Fibroblast of pulmonary artery (primary cell): ENCODE measurements around the gene TTC34.

ENCODE experiments used
- DNase-seq: peaks from one replicate; pipeline ENCODE4 v3.0.0-alpha.2; 2010; ENCODE audit warnings: low read depth
- H3K4me3 ChIP-seq: replicated peaks from 2 replicates; pipeline ENCODE4 v1.5.1; 2011; ENCODE audit warnings: low read depth, mild to moderate bottlenecking, control low read depth, low read length, moderate library complexity
- CTCF ChIP-seq: IDR thresholded peaks from 2 replicates; pipeline ENCODE4 v1.5.1; 2011; ENCODE audit warnings: mild to moderate bottlenecking, control low read depth, low read length, inconsistent platforms; ENCODE audit errors: missing control alignments

Gene TTC34

DNA sequence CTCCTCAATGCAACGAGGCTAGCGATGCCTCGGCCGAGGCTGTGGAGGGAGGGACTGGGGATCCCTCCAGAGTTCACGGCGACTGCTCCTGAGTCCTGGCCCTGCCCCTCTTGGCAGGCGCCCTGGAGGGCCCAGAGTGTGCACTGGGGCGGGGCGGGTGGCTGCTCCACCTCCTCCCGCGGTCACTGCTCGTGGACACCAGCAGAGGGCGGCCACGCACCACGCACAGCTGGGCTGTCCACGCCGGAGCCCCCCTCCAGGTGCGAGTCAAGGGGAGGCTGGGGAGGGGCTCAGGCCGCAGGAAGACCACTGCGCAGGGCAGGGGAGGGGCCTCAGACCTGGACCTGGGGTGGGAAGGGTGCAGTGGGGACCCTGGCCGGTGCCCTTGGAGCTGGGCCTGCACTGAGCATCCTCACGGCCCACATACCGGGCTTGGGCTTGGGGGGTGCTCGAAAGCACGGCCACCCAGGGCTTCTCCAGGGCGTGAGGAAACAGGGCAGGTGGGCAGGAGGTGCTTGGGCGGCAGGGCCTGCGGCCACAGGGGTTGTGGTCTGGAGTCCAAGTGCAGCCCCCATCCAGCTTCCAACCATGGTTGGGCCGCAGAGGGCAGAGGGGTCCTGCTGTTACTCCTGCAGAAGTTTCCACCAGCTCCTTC lies 20.6 kb upstream of the TTC34 start:
- no peak for DNase-seq
- no peak for TF ChIP-seq CTCF
- H3K4me3 ChIP-seq = no peak overlapping the region

GRCh38 chr1:2821373-2821955 lies 20.0 kb upstream of the TTC34 start:
- no peak overlapping the region for H3K4me3 ChIP-seq
- no peak for TF ChIP-seq CTCF
- DNase-seq = no peak

GRCh38 chr1:2820731-2821372 lies 19.4 kb upstream of the TTC34 start:
- DNase-seq = no peak
- no peak overlapping the region for H3K4me3 ChIP-seq
- no peak for TF ChIP-seq CTCF

DNA sequence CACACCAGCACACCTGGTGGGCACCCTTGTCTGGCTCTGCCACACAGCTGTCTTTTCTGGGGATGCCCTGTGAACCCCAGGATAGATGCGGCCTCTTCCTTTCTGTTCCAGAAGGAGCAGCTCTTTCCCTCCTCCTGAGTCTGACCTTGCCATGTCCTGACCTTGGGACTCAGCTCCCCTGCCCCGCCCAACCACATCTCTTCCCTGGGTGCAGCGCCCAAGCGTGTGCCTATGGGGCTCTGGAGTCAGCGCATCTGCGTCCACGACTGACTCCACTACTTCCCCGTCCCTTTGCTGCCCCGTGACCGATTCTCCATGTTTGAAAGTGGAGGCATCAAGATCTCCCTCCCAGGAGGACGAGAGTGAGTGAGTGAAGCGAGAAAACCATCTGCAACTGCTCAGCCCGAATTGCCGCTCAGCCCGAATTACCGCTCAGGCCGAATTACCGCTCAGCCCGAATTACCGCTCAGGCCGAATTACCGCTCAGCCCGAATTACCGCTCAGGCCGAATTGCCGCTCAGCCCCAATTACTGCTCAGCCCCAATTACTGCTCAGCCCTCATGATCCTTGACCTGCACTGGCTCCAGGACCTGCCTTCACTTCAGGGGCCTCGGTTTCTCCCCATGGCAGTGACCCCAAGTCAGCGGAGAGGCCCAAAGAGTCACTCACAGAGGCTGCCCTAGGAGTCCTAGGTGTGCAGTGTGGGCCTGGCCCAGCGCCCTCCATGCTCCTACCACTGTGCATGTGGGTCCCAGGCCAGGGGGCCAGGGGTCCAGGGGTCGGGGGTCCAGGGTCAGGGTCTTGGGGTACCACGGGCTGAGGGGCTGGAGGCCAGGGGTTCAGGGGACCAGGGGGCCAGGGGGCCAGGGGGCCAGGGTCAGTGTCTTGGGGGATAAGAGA lies 18.6 kb upstream of the TTC34 start:
- DNase-seq = no peak
- no peak for TF ChIP-seq CTCF
- no peak overlapping the region for H3K4me3 ChIP-seq

DNA sequence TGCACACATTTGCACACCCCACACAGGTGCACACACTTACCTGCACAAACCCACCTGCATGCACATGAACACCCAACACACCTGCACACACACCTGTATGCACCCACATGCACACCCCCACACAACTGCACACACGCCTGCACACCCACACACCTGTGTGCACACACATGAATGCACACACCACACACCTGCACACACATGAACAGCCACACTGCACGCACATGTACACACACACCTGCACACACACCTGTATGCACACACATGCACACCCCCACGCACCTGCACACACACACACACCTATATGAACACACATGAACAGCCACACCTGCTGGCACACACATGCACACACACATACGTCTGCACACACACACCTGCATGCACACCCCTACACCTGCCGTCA lies 17.9 kb upstream of the TTC34 start:
- no peak for DNase-seq
- no peak for TF ChIP-seq CTCF
- H3K4me3 ChIP-seq = no peak overlapping the region

DNA sequence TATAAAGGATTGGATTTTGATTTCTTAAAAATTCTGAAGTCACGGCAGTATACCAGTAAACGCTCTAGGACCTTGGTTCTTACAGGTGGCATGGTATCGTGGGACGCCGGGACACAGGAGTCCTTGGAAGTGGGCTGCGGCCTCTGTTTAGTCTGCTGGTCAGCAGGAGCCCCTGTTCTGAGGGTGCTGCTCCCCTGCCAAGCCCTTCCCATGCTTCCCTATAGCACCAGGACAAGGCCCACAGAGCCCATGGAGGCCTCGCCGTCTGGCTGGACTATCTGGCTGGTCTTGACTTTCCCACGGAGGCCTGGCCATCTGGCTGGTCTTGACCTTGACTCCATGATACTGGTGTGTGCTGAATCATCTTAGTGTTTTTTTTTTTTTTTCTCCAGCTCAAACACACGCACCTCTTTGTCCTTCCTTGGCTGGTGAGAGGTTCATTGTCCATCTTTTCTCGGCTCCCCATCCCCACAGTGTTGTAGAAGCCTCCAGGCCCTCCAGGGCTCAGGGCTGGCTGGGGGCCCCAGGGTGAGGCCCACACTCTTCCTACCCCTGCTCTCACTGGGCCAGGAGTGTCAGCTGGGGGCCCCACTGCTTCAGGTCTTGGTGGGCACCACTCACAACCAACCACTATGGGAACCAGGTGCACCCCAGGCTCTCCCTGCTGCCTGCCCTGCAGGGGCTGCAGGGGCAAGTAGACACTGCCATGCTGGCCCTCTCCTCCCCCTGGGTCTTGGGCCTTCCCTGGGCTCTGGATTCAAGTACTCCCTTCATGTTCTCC lies 16.5 kb upstream of the TTC34 start:
- no peak for TF ChIP-seq CTCF
- no peak for DNase-seq
- no peak overlapping the region for H3K4me3 ChIP-seq
